Umbilical cord (tissue), 2 donors: ENCODE measurements around the gene TNFSF13. TPM values are rescaled to one million over a fixed set of nuclear protein-coding genes. Genes with fewer than 3 reads are reported as not detected.
"Not testable (repeated sequence)": the region's sequence is repeated elsewhere in the genome, so short reads cannot be mapped to it uniquely, and the experiment has no call there.

Experiments
- DNase-seq: peaks from one replicate; pipeline ENCODE4 v3.0.0-alpha.2; 2015; ENCODE audit warnings: low spot score
- total RNA-seq: library from RNA; depleted of rRNA; stranded (reverse); fragments of >200 nt; gene quantifications from one replicate; pipeline ENCODE4 v1.2.3, GENCODE V29; 2014; ENCODE audit warnings: low replicate concordance; ENCODE audit not compliant: insufficient read depth

TNFSF13 gene
- total RNA-seq, 1 donor from 2014 or later: 7.7 TPM

- DNase-seq: no peak
Observed at GRCh38 chr17:7589891-7590691, 31.5 kb downstream of the TNFSF13 start, which contains the start of gene SOX15. SOX15 (minus strand) TSS chr17:7590094; CDS start chr17:7589676, 418 bp downstream.

- peak; percentile 35 for DNase-seq
Observed at GRCh38 chr17:7590743-7591142, 32.2 kb downstream of the TNFSF13 start.

GRCh38 chr17:7591596-7591995 is 33.0 kb downstream of the TNFSF13 start:
- no peak for DNase-seq

GRCh38 chr17:7592422-7593021 is 34.0 kb downstream of the TNFSF13 start:
- DNase-seq: no peak

- no peak for DNase-seq
Observed at GRCh38 chr17:7593296-7593695, 34.7 kb downstream of the TNFSF13 start.

- DNase-seq: not testable (repeated sequence)
Observed at GRCh38 chr17:7597561-7597960, 39.0 kb downstream of the TNFSF13 start.

- no peak for DNase-seq
Observed at GRCh38 chr17:7606280-7606679, 47.7 kb downstream of the TNFSF13 start.

GRCh38 chr17:7610641-7611040 is 52.1 kb downstream of the TNFSF13 start:
- no peak for DNase-seq

Other genes with a start within 250 kb of the TNFSF13 start
- gene GPS2, start 243.4 kb upstream of the TNFSF13 start, total RNA-seq: 20.5 TPM
- gene NEURL4, start 229.4 kb upstream of the TNFSF13 start, total RNA-seq: 35.6 TPM
- gene ACAP1, start 222.2 kb upstream of the TNFSF13 start, total RNA-seq: 5.3 TPM
- 18.3 TPM for gene KCTD11, start 206.6 kb upstream of the TNFSF13 start, total RNA-seq
- not detected for gene TMEM95, start 203.6 kb upstream of the TNFSF13 start, total RNA-seq
- 12.8 TPM for gene TNK1, start 177.7 kb upstream of the TNFSF13 start, total RNA-seq
- 21.9 TPM for gene PLSCR3, start 164.2 kb upstream of the TNFSF13 start, total RNA-seq
- 89.3 TPM for gene TMEM256, start 154.7 kb upstream of the TNFSF13 start, total RNA-seq
- gene NLGN2, start 150.9 kb upstream of the TNFSF13 start, total RNA-seq: 4.8 TPM
- gene SPEM1, start 138.4 kb upstream of the TNFSF13 start, total RNA-seq: not detected
- not detected for gene SPEM2, start 133.1 kb upstream of the TNFSF13 start, total RNA-seq
- 0.96 TPM for gene SPEM3, start 129.9 kb upstream of the TNFSF13 start, total RNA-seq
- gene TMEM102, start 123.3 kb upstream of the TNFSF13 start, total RNA-seq: 1.9 TPM
- 12.8 TPM for gene FGF11, start 119.2 kb upstream of the TNFSF13 start, total RNA-seq
- gene CHRNB1, start 113.7 kb upstream of the TNFSF13 start, total RNA-seq: 8.9 TPM
- gene ZBTB4, start 79.1 kb upstream of the TNFSF13 start, total RNA-seq: 18.1 TPM
- gene SLC35G6, start 77.3 kb upstream of the TNFSF13 start, total RNA-seq: 0.24 TPM
- gene POLR2A, start 74.4 kb upstream of the TNFSF13 start, total RNA-seq: 40.7 TPM
- 14.9 TPM for gene TNFSF12, start 9.7 kb upstream of the TNFSF13 start, total RNA-seq
- gene SENP3, start 3.2 kb downstream of the TNFSF13 start, total RNA-seq: 56.6 TPM
- gene CD68, start 20.9 kb downstream of the TNFSF13 start, total RNA-seq: 8.4 TPM
- 38.0 TPM for gene MPDU1, start 25.1 kb downstream of the TNFSF13 start, total RNA-seq
- gene SOX15, start 31.3 kb downstream of the TNFSF13 start, total RNA-seq: 1.9 TPM
- 32.7 TPM for gene FXR2, start 56.1 kb downstream of the TNFSF13 start, total RNA-seq
- gene SAT2, start 69.1 kb downstream of the TNFSF13 start, total RNA-seq: 39.7 TPM
- 3.9 TPM for gene SHBG, start 71.4 kb downstream of the TNFSF13 start, total RNA-seq
- 2.6 TPM for gene ATP1B2, start 92.2 kb downstream of the TNFSF13 start, total RNA-seq
- gene TP53, start 128.7 kb downstream of the TNFSF13 start, total RNA-seq: 9.6 TPM
- gene WRAP53, start 129.7 kb downstream of the TNFSF13 start, total RNA-seq: 2.4 TPM
- gene EFNB3, start 146.5 kb downstream of the TNFSF13 start, total RNA-seq: 1.9 TPM
- not detected for gene DNAH2, start 159.0 kb downstream of the TNFSF13 start, total RNA-seq